Measurements from ENCODE around the gene FAM234B.

DNA sequence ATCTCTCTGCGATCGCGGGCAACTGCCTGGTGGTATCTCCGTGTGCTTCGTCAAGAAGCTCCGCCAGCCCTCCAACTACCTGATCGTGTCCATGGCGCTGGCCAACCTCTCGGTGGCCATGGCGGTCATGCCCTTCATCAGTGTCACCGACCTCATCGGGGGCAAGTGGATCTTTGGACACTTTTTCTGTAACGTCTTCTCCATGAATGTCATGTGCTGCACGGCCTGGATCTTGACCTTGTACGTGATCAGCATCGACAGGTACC lies 42.5 kb upstream of the FAM234B start:
- TF ChIP-seq POLR2A (IDR thresholded peaks at IDR 0.05) = no peak
- TF ChIP-seq, protein P1, sequence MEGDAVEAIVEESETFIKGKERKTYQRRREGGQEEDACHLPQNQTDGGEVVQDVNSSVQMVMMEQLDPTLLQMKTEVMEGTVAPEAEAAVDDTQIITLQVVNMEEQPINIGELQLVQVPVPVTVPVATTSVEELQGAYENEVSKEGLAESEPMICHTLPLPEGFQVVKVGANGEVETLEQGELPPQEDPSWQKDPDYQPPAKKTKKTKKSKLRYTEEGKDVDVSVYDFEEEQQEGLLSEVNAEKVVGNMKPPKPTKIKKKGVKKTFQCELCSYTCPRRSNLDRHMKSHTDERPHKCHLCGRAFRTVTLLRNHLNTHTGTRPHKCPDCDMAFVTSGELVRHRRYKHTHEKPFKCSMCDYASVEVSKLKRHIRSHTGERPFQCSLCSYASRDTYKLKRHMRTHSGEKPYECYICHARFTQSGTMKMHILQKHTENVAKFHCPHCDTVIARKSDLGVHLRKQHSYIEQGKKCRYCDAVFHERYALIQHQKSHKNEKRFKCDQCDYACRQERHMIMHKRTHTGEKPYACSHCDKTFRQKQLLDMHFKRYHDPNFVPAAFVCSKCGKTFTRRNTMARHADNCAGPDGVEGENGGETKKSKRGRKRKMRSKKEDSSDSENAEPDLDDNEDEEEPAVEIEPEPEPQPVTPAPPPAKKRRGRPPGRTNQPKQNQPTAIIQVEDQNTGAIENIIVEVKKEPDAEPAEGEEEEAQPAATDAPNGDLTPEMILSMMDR (IDR thresholded peaks at IDR 0.05) = no peak
